IPS-15b (cell line): ENCODE measurements around the gene S100Z.
"Not testable (repeated sequence)": the region's sequence is repeated elsewhere in the genome, so short reads cannot be mapped to it uniquely, and the experiment has no call there.

Source experiments
- H3K27me3 ChIP-seq: one replicate; pipeline ENCODE4 v1.6.1; 2013; ENCODE audit warnings: low read length; ENCODE audit not compliant: control insufficient read depth, insufficient read depth
- H3K36me3 ChIP-seq: one replicate; pipeline ENCODE4 v1.6.1; 2013; ENCODE audit warnings: low read length; ENCODE audit not compliant: control insufficient read depth, insufficient read depth
- H3K4me1 ChIP-seq: one replicate; pipeline ENCODE4 v1.6.1; 2013; ENCODE audit warnings: mild to moderate bottlenecking, low read length; ENCODE audit not compliant: control insufficient read depth, insufficient read depth
- H3K4me3 ChIP-seq: one replicate; pipeline ENCODE4 v1.5.1; 2013; ENCODE audit warnings: low read depth, low read length
- H3K9ac ChIP-seq: one replicate; pipeline ENCODE4 v1.6.1; 2013; ENCODE audit warnings: low read depth, mild to moderate bottlenecking, low read length
- H3K9me3 ChIP-seq: one replicate; pipeline ENCODE4 v1.6.1; 2013; ENCODE audit warnings: mild to moderate bottlenecking, low read length; ENCODE audit not compliant: control insufficient read depth, insufficient read depth

S100Z gene

DNA sequence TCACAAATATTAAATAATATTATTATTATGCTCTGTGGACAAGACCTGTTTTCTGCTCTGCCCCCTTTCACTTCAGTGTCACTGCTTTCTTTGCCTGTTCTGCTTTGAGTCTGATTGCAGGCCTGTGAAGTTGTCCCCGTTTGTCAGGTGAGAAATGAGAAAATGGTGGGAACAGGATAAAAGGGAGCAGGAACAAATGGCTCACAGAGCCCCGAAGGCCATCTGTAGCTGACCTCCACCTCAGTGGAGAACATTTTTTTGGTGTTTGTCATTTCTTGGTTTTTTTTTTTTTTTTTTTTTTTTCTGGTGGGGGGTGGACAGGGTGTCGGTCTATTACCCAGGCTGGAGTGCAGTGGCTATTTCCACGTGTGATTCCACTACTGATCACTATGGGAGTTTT lies 13.2 kb upstream of the S100Z start:
- Histone ChIP-seq H3K4me3 (no peak overlapping the region), H3K9me3 (no peaks in the 10 kb centered on the region), H3K4me1 (peaks cover 8% of the 10 kb centered on the region), H3K27me3 (no peaks in the 10 kb centered on the region), H3K36me3 (peaks cover 13% of the 10 kb centered on the region), H3K9ac (no peak overlapping the region)

DNA sequence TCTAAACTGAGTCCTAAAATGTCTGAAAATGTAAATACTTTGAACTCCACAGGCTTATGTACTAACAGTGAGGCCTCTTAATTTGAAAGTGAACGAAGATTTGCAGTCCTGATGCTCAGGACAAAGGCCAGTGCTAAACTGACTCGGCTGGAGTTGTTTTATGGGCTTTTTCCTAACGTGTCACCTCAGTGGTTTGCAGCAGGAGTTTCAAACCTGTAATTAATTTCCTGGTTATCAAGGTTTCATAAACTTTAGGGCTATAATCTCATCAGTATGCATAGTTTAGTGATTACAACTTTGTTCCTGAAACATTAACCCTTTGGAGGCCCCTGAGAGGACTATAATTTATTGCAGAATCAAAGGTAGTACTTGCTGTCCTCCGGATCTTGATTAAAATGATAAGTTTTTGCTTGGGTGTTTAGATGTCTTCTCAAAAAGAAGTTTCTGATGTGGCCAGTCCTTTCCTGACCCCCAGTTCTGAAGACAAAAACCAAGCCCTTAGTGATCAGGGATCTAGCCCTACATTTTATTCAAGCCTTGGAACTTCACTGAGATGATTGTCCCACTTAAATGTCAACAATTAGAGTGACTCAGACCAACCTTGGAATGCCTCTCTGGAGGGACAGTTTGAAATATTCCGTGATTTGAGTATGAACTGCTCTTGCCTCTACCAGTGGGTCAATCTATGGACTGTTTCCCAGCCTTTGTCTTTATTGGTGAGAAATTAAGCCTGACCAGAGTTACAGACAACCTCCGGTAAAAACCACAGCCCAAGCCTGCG lies 11.1 kb upstream of the S100Z start:
- H3K9me3 ChIP-seq, result no peaks in the 10 kb centered on the region
- no peak overlapping the region for H3K4me3 ChIP-seq
- no peak overlapping the region for H3K9ac ChIP-seq
- peaks cover 8% of the 10 kb centered on the region for H3K4me1 ChIP-seq
- H3K27me3 ChIP-seq, result no peaks in the 10 kb centered on the region
- peaks cover 3% of the 10 kb centered on the region for H3K36me3 ChIP-seq

DNA sequence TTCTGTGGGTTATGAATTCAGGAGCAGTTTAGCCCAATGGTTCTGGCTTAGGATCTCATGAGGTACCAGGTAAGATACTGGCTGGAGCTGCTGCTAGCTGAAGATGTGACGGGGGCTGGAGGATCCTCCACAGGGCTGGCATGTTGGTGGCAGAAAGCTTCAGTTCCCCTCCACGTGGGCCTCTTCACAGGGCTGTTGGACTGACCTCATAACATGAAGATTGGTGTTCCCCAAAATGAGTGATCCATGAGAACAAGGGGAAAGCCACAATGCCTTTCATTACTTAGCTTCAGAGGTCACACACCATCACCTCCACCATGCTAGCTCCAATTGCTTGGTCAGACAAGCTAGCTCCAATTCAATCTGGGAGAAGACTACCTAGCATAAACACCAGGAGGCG lies 8.5 kb upstream of the S100Z start:
- Histone ChIP-seq H3K4me3 (no peak overlapping the region), H3K4me1 (peaks cover 8% of the 10 kb centered on the region), H3K36me3 (no peaks in the 10 kb centered on the region), H3K9ac (no peak overlapping the region), H3K27me3 (no peaks in the 10 kb centered on the region), H3K9me3 (peaks cover 3% of the 10 kb centered on the region)

DNA sequence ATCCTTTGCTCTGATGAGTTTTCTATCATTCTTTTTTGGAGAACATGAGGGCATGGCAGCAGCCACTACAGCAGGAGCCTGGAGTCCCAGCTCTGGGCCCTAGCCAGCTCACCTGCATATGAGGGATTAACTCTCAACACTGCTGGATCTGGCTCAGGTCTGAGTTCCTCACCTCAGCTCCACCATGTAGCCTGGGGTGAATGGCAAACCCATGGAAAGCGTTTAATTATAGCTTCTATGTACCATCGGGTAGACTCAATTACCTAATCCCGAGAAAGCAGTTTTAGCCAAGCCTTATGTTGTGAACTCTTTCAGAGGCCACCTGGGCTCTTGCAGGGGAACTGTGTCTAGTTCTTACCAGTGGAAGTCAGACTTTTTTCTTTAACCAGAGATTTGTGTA lies 3.9 kb upstream of the S100Z start:
- H3K9ac ChIP-seq, result no peak overlapping the region
- H3K4me3 ChIP-seq, result no peak overlapping the region
- H3K27me3 ChIP-seq, result no peaks in the 10 kb centered on the region
- H3K9me3 ChIP-seq, result peaks cover 3% of the 10 kb centered on the region
- H3K36me3 ChIP-seq, result no peaks in the 10 kb centered on the region
- H3K4me1 ChIP-seq, result no peaks in the 10 kb centered on the region

DNA sequence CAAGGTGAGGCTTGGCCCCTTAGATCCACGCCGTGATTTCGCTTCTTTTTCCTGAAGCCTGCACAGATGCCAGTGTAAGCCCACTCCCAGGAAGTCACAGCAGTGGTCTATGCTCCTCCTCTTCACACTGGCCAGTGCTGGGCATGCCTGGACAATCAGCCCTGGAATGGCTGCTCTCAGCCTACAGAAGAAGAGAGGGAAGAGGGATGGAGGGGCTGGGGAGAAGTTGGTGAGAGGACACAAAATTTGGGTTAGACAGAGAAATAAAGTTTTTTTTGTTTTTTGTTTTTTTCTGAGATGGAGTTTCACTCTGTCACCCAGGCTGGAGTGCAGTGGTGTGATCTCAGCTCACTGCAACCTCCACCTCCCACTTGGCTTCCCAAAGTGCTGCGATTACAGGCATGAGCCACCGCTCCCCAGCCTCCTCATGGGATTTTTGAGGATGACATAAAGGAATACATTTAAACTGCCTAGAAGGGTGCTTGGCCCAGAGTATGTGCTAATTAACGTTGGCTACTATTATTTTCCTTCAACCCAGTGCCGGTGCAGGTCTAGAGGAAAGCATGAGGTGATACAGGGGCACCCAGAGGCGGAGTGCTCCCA lies 830 bp downstream of the S100Z start:
- Histone ChIP-seq H3K4me1 (no peaks in the 10 kb centered on the region), H3K9ac (no peak overlapping the region), H3K27me3 (no peaks in the 10 kb centered on the region), H3K9me3 (peaks cover 7% of the 10 kb centered on the region), H3K36me3 (no peaks in the 10 kb centered on the region), H3K4me3 (no peak overlapping the region)

DNA sequence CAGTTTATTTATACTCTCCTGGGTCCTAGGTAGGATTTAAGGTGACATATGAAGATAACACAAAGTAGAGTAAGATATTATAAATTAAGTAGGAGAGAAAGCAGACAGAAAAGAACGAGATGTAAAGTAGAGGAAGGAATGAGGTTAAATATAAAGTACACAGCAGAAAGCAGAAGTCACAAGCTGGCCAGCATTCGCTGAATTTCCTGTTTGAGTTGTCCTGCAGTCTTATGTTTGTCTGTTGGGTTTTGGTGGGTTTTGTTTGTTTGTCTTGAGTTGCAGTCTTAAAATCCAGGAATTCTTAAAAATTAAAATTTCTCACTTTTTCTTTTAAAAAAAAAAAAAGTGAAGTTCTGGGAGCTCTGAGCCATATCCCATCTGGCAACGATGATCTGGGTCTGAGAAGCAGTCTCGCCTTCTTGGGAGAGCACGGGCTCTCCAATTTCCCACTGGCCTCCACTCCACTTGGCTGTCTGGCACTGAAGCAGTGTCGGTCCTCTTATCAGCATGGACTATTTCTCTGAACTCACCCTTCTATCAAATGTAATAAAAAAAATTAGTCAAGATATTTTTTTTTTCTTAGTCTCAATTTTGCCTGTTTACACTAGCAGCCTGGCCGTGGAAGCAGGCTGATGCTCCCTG lies 2.0 kb downstream of the S100Z start:
- Histone ChIP-seq H3K9me3 (peaks cover 5% of the 10 kb centered on the region), H3K27me3 (no peaks in the 10 kb centered on the region), H3K4me1 (no peaks in the 10 kb centered on the region), H3K4me3 (no peak overlapping the region), H3K9ac (no peak overlapping the region), H3K36me3 (no peaks in the 10 kb centered on the region)

DNA sequence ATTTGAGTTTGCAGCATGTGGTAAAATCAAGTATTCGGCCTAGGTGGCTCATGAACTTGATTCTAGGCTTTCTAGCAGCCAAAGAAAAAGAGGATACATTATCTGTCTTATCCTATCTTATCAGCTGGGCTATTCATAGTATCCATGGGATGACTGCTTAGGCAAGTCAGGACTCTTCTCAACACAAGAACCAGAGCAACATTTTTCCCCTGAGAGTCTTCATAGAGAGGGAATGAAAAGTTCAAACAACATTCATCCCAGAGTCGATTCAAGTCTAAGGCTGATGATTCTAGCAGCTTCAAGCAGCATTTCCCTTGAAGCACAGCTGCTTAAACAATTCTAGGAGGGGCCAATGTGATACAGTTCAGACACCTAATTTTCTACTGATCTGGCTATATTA lies 3.0 kb downstream of the S100Z start:
- no peak overlapping the region for H3K4me3 ChIP-seq
- no peaks in the 10 kb centered on the region for H3K4me1 ChIP-seq
- H3K27me3 ChIP-seq, result no peaks in the 10 kb centered on the region
- H3K9ac ChIP-seq, result no peak overlapping the region
- H3K9me3 ChIP-seq, result peaks cover 5% of the 10 kb centered on the region
- H3K36me3 ChIP-seq, result no peaks in the 10 kb centered on the region

DNA sequence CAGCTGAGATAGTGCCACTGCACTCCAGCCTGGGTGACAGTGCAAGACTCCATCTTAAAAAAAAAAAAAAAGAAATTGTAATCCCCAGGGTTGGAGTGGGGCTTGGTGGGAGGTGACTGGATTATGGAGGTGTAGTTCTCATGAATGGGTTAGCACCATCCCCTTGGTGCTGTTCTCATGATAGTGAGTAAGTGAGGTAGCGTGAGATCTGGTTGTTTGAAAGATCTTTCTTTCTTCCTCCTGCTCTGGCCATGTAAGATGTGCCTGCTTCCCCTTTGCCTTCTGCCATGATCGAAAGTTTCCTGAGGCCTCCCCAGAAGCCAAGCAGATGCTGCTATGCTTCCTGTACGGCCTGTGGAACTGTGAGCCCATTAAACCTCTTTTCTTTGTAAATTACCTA lies 3.9 kb downstream of the S100Z start:
- H3K36me3 ChIP-seq, H3K9ac ChIP-seq, H3K27me3 ChIP-seq, H3K4me3 ChIP-seq, H3K4me1 ChIP-seq, H3K9me3 ChIP-seq: not testable (repeated sequence)

DNA sequence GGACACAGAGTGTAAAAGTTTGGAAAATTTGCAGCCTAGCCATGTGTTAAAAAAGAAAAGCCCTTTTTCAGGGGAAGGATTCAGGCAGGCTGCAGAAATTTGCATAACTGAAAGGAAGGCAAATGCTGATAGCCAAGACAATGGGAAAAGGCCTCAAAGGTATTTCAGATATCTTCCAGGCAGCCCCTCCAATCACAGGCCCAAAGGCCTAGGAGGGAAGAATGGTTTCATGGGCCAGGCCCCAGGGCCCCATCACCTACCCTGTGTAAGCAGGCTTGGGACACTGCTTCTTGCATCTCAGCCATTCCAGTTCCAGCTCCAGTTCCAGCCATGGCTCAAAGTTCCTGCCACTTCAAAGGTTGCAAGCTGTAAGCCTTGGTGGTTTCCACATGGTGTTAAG lies 4.8 kb downstream of the S100Z start:
- H3K9ac ChIP-seq, result no peak overlapping the region
- no peaks in the 10 kb centered on the region for H3K4me1 ChIP-seq
- H3K27me3 ChIP-seq, result no peaks in the 10 kb centered on the region
- H3K4me3 ChIP-seq, result no peak overlapping the region
- H3K9me3 ChIP-seq, result peaks cover 5% of the 10 kb centered on the region
- H3K36me3 ChIP-seq, result no peaks in the 10 kb centered on the region

DNA sequence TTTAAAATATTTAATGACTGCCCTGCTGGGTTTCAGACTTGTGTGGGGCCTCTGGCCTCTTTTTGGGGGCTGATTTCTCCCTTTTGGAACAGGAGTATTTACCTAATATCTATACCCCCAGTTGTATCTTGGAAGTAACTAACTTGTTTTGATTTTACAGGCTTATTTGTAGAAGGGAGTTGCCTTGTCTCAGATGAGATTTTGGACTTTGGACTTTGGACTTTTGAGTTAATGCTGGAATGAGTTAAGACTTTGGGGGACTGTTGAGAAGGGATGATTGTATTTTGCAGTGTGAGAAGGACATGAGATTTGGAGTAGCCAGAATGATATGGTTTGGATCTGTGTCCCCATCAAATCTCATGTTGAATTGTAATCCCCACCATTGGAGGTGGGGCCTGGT lies 5.7 kb downstream of the S100Z start:
- not testable (repeated sequence) for H3K9ac ChIP-seq, H3K36me3 ChIP-seq, H3K27me3 ChIP-seq, H3K4me3 ChIP-seq, H3K9me3 ChIP-seq, H3K4me1 ChIP-seq

DNA sequence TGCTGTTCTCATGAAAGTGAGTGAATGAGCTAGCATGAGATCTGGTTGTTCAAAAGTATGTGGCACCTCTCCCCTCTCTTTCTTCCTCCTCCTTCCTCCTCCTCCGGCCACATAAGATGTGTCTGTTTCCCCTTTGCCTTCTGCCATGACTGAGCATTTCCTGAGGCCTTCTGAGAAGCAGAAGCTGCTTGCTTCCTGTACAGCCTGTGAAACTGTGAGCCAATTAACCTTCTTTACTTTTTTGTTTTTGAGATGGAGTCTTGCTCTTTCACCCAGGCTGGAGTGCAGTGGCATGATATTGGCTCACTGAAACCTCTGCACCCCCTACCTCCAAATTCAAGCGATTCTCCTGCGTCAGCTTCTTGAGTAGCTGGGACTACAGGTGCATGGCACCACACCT lies 6.1 kb downstream of the S100Z start:
- Histone ChIP-seq H3K27me3 (no peaks in the 10 kb centered on the region), H3K9ac (no peak overlapping the region), H3K9me3 (peaks cover 5% of the 10 kb centered on the region), H3K4me1 (no peaks in the 10 kb centered on the region), H3K36me3 (no peaks in the 10 kb centered on the region), H3K4me3 (no peak overlapping the region)

DNA sequence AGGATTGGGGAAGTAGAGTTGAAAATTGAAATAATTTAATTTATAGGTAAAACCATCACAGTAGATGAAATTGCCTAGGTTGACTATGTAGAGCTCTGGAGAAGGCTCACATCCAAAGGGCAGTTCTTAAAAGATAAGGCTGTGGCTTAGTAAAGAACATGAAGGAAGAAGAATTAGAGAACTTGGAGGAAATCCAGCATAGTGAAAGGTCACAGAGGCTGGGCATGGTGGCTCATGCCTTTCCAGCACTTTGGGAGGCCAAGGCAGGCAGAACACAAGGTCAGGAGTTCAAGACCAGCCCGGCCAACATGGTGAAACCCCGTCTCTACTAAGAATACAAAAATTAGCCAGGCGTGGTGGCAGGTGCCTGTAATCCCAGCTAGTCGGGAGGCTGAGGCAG lies 7.0 kb downstream of the S100Z start:
- H3K27me3 ChIP-seq, H3K4me3 ChIP-seq, H3K4me1 ChIP-seq, H3K36me3 ChIP-seq, H3K9ac ChIP-seq, H3K9me3 ChIP-seq: not testable (repeated sequence)
